Heart left ventricle (tissue), 13 donors: ENCODE results near the gene PLAAT4.

Experiments used
- POLR2A ChIP-seq, 2 donors: fragments of 450-650 bp; IDR thresholded peaks; one replicate each; pipeline ENCODE4 v1.6.1; 2017; ENCODE audit warnings: antibody characterized with exemption in 2 of 2, mild to moderate bottlenecking in 2 of 2, moderate library complexity in 2 of 2
- TF ChIP-seq, protein P1 (sequence below), 12 donors: fragments of 200-600 bp; sonication (generic) in 4 of 12; IDR thresholded peaks; one replicate each; pipeline versions ENCODE4 v1.5.0 to v1.8.0; 2018 to 2022; ENCODE audit warnings: antibody characterized with exemption in 12 of 12, mild to moderate bottlenecking in 5 of 12
- donor health status: ischemic (EF 13 %, LVEDD 7.1; RV severe dilation, severe dysfunction).
- donor health status: DM: no; HTN: yes; CAD: no.
- donor health status: DM: no; HTN: no; CAD: no.
- donor health status: ischemic (EF 25% LVEDD 6.9; RV normal size, moderate dysfunction).
- donor health status: ischemic (EF 25% LVEDD 5.7; RV mildly dilated, moderate dysfunction).
- donor health status: ischemic (EF 35%, LVEDD 5.7; RV mildly dilated, moderate dysfunction).
- donor health status: nonischemic (EF 11% LVEDD 7.7; RV severe dilation, severe dysfunction).
- donor health status: DM: yes; HTN: yes; CAD: no.
- donor health status: PGD.
- donor health status: ischemic (EF 29% LVEDD 5.4; RV normal size, mild dysfunction).
- donor health status: nonischemic (EF 23%, LVEDD 6.1; RV moderate dilation, normal function).

GRCh38 chr11:63506876-63507275, 29.7 kb upstream of the PLAAT4 start:
- TF ChIP-seq, protein P1, sequence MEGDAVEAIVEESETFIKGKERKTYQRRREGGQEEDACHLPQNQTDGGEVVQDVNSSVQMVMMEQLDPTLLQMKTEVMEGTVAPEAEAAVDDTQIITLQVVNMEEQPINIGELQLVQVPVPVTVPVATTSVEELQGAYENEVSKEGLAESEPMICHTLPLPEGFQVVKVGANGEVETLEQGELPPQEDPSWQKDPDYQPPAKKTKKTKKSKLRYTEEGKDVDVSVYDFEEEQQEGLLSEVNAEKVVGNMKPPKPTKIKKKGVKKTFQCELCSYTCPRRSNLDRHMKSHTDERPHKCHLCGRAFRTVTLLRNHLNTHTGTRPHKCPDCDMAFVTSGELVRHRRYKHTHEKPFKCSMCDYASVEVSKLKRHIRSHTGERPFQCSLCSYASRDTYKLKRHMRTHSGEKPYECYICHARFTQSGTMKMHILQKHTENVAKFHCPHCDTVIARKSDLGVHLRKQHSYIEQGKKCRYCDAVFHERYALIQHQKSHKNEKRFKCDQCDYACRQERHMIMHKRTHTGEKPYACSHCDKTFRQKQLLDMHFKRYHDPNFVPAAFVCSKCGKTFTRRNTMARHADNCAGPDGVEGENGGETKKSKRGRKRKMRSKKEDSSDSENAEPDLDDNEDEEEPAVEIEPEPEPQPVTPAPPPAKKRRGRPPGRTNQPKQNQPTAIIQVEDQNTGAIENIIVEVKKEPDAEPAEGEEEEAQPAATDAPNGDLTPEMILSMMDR (IDR thresholded peaks at IDR 0.05) = no peak
- TF ChIP-seq POLR2A (IDR thresholded peaks at IDR 0.05) = no peak
